ENCODE measurements around the gene SMC3. TPM values are rescaled to one million over a fixed set of nuclear protein-coding genes. Genes with fewer than 3 reads are reported as not detected.
"Not testable (repeated sequence)": the region's sequence is repeated elsewhere in the genome, so short reads cannot be mapped to it uniquely, and the experiment has no call there.

Gene SMC3
- total and polyA plus RNA-seq, 5 donors: 17.2 to 26.0 (median 23.5) TPM

DNA sequence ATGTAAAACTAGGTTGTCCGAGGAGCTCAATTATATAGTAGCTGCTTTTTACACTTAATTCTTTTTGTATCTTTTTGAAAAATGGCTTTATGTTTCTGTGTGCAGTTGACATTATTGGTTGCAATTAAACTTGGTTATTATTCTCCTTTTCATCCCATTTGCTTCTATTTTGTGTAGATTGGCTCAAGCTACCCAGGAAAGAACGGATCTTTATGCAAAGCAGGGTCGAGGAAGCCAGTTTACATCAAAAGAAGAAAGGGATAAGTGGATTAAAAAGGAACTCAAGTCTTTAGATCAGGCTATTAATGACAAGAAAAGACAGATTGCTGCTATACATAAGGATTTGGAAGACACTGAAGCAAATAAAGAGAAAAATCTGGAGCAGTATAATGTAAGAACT lies 16.5 kb downstream of the SMC3 start:
- DNase-seq: no peak
- H3K27ac ChIP-seq (ENCODE audit: low read length): no peak overlapping the region
- no peaks in the 10 kb centered on the region for H3K9me3 ChIP-seq (ENCODE audit: control insufficient read depth, low read length)
- intact Hi-C loops (cut with DNase I): no loop called here
- no peaks in the 10 kb centered on the region for H3K27me3 ChIP-seq (ENCODE audit: control insufficient read depth, insufficient read depth)
- ATAC-seq: no peak
- no peak overlapping the region for H3K4me3 ChIP-seq (ENCODE audit: low read length)
- WGBS: 93% methylated on average over 3 of the region's 3 CpGs
- no peaks in the 10 kb centered on the region for H3K4me1 ChIP-seq (ENCODE audit: control insufficient read depth, insufficient read depth, low read length)

DNA sequence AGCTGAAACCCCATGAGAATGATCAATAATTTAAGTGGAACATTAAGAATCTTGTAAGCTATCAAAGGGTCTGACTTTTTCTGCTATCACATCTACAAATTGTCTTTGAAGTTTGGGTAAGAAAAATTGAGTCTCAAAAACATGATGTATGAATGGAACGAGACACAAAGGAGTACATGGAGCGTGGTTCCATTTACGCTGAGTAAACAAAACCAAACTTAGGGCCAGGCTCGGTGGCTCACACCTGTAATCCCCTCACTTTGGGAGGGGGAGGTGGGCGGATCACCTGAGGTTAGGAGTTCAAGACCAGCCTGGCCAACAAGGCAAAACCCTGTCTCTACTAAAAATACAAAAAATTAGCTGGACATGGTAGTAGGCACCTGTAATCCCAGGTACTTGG lies 24.3 kb downstream of the SMC3 start:
- H3K27me3 ChIP-seq (ENCODE audit: control insufficient read depth, insufficient read depth): no peaks in the 10 kb centered on the region
- H3K4me1 ChIP-seq (ENCODE audit: control insufficient read depth, insufficient read depth, low read length): no peaks in the 10 kb centered on the region
- intact Hi-C loops (cut with DNase I): no loop called here
- no peak for DNase-seq
- H3K27ac ChIP-seq (ENCODE audit: low read length): no peak overlapping the region
- ATAC-seq: no peak
- 91% methylated on average over 5 of the region's 5 CpGs for WGBS
- no peak overlapping the region for H3K4me3 ChIP-seq (ENCODE audit: low read length)
- H3K9me3 ChIP-seq (ENCODE audit: control insufficient read depth, low read length): no peaks in the 10 kb centered on the region

DNA sequence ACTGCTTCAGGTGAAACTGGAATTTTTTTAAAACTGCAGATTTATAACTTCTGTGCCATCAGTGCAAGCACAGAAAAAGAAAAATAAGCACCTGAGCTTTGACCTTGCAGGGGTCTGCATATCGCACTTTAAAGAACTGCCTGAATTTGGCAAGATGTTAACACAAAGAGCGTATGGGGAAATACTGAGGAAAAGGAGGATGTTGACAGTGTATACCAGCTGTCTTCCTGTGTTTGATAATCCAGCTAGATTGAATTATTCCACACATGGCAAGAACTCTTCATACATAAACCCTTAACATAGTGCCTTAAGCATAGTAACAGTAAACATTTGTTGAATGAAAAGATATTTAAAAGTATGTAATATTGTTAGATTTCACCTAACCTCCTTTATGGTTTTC lies 30.0 kb downstream of the SMC3 start:
- 75% methylated on average over 2 of the region's 2 CpGs for WGBS
- intact Hi-C loops (cut with DNase I): no loop called here
- DNase-seq: no peak
- Histone ChIP-seq H3K4me3 (ENCODE audit: low read length) (no peak overlapping the region), H3K4me1 (ENCODE audit: control insufficient read depth, insufficient read depth, low read length) (no peaks in the 10 kb centered on the region), H3K27me3 (ENCODE audit: control insufficient read depth, insufficient read depth) (no peaks in the 10 kb centered on the region), H3K27ac (ENCODE audit: low read length) (no peak overlapping the region), H3K9me3 (ENCODE audit: control insufficient read depth, low read length) (no peaks in the 10 kb centered on the region)
- ATAC-seq: no peak

DNA sequence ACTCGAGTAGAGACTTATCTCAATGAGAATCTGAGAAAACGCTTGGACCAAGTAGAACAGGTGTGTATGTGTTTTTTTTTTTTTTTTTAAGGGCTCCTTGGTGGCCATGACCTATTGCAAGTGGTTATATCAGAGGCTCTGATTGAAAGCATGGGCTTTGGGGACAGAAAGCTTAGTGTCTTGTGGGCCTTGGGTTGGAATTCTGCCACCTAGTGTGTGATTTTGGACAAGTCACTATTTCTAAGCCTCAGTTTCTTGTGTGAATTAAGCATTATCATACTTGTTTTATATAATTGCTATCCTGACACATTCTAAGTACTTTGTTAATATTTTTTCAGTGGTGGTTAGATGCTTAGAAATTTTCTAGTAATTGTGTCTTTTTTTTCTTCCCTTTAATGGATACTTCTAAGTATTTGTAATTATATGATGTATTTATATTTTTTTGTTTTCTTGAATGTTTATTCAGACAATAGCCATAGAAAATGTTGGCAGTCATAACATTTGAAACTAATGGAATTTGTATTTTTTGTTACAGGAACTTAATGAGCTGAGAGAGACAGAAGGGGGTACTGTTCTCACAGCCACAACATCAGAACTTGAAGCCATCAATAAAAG lies 33.1 kb downstream of the SMC3 start:
- intact Hi-C loops (cut with DNase I): loop anchor here in 2 of 4 donors (10.0 kb wide), 1 partner anchor 294 kb away; no protein-coding TSS in a partner anchor
- no peaks in the 10 kb centered on the region for H3K4me1 ChIP-seq (ENCODE audit: control insufficient read depth, insufficient read depth, low read length)
- 77% methylated on average over 2 of the region's 2 CpGs for WGBS
- H3K9me3 ChIP-seq (ENCODE audit: control insufficient read depth, low read length): no peaks in the 10 kb centered on the region
- H3K4me3 ChIP-seq (ENCODE audit: low read length): no peak overlapping the region
- no peak overlapping the region for H3K27ac ChIP-seq (ENCODE audit: low read length)
- no peaks in the 10 kb centered on the region for H3K27me3 ChIP-seq (ENCODE audit: control insufficient read depth, insufficient read depth)
- ATAC-seq (peak in 1 of 2 donors; percentile 44), DNase-seq (no peak)

DNA sequence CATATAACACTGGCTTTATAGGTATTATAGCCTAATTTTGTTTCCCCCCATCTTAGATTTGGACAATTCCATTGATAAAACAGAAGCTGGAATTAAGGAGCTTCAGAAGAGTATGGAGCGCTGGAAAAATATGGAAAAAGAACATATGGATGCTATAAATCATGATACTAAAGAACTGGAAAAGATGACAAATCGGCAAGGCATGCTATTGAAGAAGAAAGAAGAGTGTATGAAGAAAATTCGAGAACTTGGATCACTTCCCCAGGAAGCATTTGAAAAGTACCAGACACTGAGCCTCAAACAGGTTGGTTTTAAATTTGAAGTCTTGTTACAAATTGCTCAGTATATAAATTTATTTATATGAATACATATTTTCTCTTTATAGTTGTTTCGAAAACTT lies 34.1 kb downstream of the SMC3 start:
- WGBS: 89% methylated on average over 4 of the region's 4 CpGs
- H3K4me3 ChIP-seq (ENCODE audit: low read length): no peak overlapping the region
- no peaks in the 10 kb centered on the region for H3K9me3 ChIP-seq (ENCODE audit: control insufficient read depth, low read length)
- intact Hi-C loops (cut with DNase I): loop anchor here in 2 of 4 donors (10.0 kb wide), 1 partner anchor 293 kb away; no protein-coding TSS in a partner anchor
- ATAC-seq (no peak), DNase-seq (no peak)
- no peaks in the 10 kb centered on the region for H3K27me3 ChIP-seq (ENCODE audit: control insufficient read depth, insufficient read depth)
- H3K27ac ChIP-seq (ENCODE audit: low read length): no peak overlapping the region
- H3K4me1 ChIP-seq (ENCODE audit: control insufficient read depth, insufficient read depth, low read length): no peaks in the 10 kb centered on the region

DNA sequence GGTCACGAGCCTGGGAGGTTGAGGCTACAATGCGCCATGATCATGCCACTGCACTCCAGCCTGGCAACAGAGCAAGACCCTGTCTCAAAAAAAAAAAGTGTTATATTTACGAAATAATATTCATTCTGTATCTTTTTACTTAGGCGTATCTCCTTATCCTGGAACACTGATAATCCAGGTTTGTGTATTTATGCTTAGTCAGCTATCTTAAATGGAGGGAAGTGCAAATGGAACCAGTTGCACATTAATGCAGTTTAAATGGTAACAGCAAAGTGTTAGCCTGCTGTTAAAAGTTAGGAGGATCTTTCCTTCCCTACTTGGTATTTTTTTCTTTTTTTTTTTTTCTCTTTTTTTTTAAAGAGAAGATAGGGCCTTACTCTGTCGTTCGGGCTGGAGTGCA lies 40.6 kb downstream of the SMC3 start:
- no peaks in the 10 kb centered on the region for H3K27me3 ChIP-seq (ENCODE audit: control insufficient read depth, insufficient read depth)
- no peak overlapping the region for H3K4me3 ChIP-seq (ENCODE audit: low read length)
- H3K4me1 ChIP-seq (ENCODE audit: control insufficient read depth, insufficient read depth, low read length): no peaks in the 10 kb centered on the region
- DNase-seq (no peak), ATAC-seq (no peak)
- 82% methylated on average over 6 of the region's 6 CpGs for WGBS
- no peaks in the 10 kb centered on the region for H3K9me3 ChIP-seq (ENCODE audit: control insufficient read depth, low read length)
- H3K27ac ChIP-seq (ENCODE audit: low read length): no peak overlapping the region
- intact Hi-C loops (cut with DNase I): loop anchor here in 3 of 4 donors (5.0 to 10.0 kb wide), 2 partner anchors 284 to 287 kb away; no protein-coding TSS in a partner anchor

DNA sequence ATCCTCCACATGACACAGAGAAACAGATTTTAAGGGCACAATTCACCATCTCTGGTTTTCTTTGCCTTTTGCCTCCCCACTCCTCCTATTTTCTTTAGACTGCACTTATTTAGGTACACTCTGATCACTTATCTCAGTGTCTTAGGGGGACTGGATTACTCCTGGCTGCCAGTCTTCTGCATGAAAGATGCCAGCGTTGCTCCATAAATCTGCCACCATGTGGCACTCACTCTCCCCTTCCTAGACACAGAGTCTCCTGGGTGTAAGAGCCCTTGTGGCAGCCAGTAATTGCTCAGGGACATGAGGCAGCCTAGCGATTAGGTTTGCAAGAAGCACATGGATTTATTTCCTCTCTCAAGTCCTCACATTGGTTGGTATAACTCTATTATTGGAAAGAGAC lies 42.1 kb downstream of the SMC3 start:
- Histone ChIP-seq H3K27ac (ENCODE audit: low read length) (peak overlapping the region; percentile 44), H3K4me3 (ENCODE audit: low read length) (no peak overlapping the region), H3K4me1 (ENCODE audit: control insufficient read depth, insufficient read depth, low read length) (no peaks in the 10 kb centered on the region), H3K27me3 (ENCODE audit: control insufficient read depth, insufficient read depth) (no peaks in the 10 kb centered on the region), H3K9me3 (ENCODE audit: control insufficient read depth, low read length) (no peaks in the 10 kb centered on the region)
- peak in 2 of 3 donors; percentile 52 to 55 for DNase-seq
- intact Hi-C loops (cut with DNase I): loop anchor here (5.0 to 10.0 kb wide), 3 partner anchors 73 to 285 kb away; no protein-coding TSS in a partner anchor
- peak; percentile 81 to 88 for ATAC-seq
- 22% methylated on average over 2 of the region's 2 CpGs for WGBS

DNA sequence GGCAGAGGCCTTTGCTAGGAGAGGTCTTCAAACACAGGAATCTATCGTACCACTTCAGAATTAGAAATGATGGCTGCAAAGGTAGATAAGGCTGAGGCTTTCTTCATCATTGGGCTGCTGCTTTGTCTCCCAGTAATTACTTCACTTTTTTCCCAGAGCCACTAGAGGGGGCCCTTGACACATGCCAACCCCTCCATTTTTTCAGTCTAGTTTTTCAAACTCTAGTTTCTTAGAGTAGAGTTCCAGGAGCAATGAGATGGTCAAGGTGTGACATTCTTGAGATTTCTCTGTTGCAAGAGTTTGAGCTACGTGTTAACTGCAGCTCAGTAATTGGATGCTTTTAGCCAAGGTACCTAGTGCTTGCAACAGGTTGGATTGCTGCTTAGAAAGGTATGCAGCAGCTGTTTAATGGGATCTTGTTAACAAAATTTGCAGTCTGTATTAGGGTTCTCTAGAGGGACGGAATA lies 42.8 kb downstream of the SMC3 start:
- ATAC-seq: peak; percentile 40 to 46
- H3K27ac ChIP-seq (ENCODE audit: low read length): no peak overlapping the region

DNA sequence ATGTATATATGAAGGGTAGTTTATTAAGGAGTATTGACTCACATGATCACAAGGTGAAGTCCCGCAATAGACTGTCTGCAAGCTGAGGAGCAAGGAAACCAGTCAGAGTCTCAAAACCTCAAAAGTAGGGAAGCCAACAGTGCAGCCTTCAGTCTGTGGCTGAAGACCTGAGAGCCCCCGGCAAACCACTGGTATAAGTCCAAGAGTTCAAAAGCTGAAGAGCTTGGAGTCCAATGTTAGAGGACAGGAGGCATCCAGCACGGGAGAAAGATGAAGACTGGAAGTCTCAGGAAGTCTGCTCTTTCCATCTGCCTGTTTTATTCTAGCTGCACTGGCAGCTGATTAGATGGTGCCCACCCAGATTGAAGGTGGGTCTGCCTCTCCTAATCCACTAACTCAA lies 43.3 kb downstream of the SMC3 start:
- not testable (repeated sequence) for H3K27ac ChIP-seq (ENCODE audit: low read length); ATAC-seq; H3K4me1 ChIP-seq (ENCODE audit: control insufficient read depth, insufficient read depth, low read length); H3K27me3 ChIP-seq (ENCODE audit: control insufficient read depth, insufficient read depth); H3K9me3 ChIP-seq (ENCODE audit: control insufficient read depth, low read length); H3K4me3 ChIP-seq (ENCODE audit: low read length); DNase-seq
- WGBS: 66% methylated on average over 3 of the region's 3 CpGs
- intact Hi-C loops (cut with DNase I): loop anchor here in 2 of 4 donors (5.0 to 10.0 kb wide), 2 partner anchors 72 to 284 kb away; no protein-coding TSS in a partner anchor

More for the DNA sequence above, 42.8 kb downstream of the SMC3 start:
- Histone ChIP-seq H3K9me3 (ENCODE audit: control insufficient read depth, low read length) (no peaks in the 10 kb centered on the region), H3K4me3 (ENCODE audit: low read length) (no peak overlapping the region), H3K4me1 (ENCODE audit: control insufficient read depth, insufficient read depth, low read length) (no peaks in the 10 kb centered on the region), H3K27me3 (ENCODE audit: control insufficient read depth, insufficient read depth) (no peaks in the 10 kb centered on the region)
- 20% methylated on average over 3 of the region's 3 CpGs for WGBS
- intact Hi-C loops (cut with DNase I): loop anchor here in 2 of 4 donors (5.0 to 10.0 kb wide), 2 partner anchors 72 to 284 kb away; no protein-coding TSS in a partner anchor
- no peak for DNase-seq

DNA sequence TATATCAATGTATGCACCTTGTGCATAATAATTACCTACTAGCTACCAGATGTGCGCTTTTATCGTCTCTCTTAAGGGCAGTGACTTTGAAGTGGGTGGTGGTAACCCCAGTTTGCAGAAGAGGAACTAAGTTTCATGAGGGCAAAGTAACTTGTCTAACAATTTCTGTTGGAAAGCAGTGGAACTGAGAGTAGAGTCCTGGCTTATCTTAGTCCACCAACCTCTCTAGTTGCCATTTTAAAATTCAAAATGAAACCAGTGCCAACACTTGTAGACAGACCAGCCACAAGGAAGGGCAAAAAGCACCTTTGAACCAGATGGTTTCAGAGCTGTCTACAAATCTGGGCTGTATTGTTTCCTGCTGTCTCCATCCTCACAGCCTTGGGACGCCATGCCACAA lies 44.6 kb downstream of the SMC3 start:
- Histone ChIP-seq H3K4me1 (ENCODE audit: control insufficient read depth, insufficient read depth, low read length) (no peaks in the 10 kb centered on the region), H3K9me3 (ENCODE audit: control insufficient read depth, low read length) (no peaks in the 10 kb centered on the region), H3K27me3 (ENCODE audit: control insufficient read depth, insufficient read depth) (no peaks in the 10 kb centered on the region), H3K4me3 (ENCODE audit: low read length) (no peak overlapping the region), H3K27ac (ENCODE audit: low read length) (no peak overlapping the region)
- no peak for DNase-seq
- whole genome bisulfite sequencing: 87% methylated on average over 3 of the region's 3 CpGs
- ATAC-seq: no peak
- intact Hi-C loops (cut with DNase I): loop anchor here in 2 of 4 donors (5.0 to 10.0 kb wide), 2 partner anchors 70 to 283 kb away; no protein-coding TSS in a partner anchor

DNA sequence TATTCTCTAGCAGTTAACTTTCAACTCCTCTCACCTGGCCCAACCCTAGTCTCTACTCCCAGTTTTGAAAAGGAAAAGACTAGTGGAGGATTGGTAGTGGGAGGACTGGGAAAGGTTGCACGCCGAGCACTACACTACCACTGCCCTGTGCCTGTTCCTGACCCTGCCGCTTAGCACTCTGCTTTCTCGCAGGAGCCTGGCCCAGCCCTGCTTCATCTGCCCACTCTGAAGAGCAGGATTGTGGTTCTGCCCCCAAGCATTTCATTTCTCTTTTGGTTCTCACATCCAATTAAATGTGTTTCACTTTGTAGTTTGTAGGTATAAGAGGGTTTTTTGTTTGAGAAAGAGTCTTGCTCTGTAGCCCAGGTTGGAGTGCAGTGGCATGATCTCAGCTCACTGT lies 45.1 kb downstream of the SMC3 start:
- ATAC-seq (no peak), DNase-seq (peak in 1 of 3 donors; percentile 43)
- H3K27ac ChIP-seq (ENCODE audit: low read length): no peak overlapping the region
- no peaks in the 10 kb centered on the region for H3K4me1 ChIP-seq (ENCODE audit: control insufficient read depth, insufficient read depth, low read length)
- 90% methylated on average over 4 of the region's 4 CpGs for WGBS
- no peak overlapping the region for H3K4me3 ChIP-seq (ENCODE audit: low read length)
- no peaks in the 10 kb centered on the region for H3K9me3 ChIP-seq (ENCODE audit: control insufficient read depth, low read length)
- no peaks in the 10 kb centered on the region for H3K27me3 ChIP-seq (ENCODE audit: control insufficient read depth, insufficient read depth)
- intact Hi-C loops (cut with DNase I): loop anchor here in 2 of 4 donors (5.0 to 10.0 kb wide), 2 partner anchors 70 to 282 kb away; no protein-coding TSS in a partner anchor
